CD4-positive, alpha-beta T cell (primary cell): ENCODE results near the gene PPP1R12B. TPM values are rescaled to one million over a fixed set of nuclear protein-coding genes. Genes with fewer than 3 reads are reported as not detected.
"Not testable (repeated sequence)": the region's sequence is repeated elsewhere in the genome, so short reads cannot be mapped to it uniquely, and the experiment has no call there.

Experiments
- ATAC-seq: fragments of 200-7000 bp; cut with Tn5 transposase; one replicate; pipeline ENCODE4 v1.10.0; 2022; ENCODE audit warnings: mild to moderate bottlenecking; ENCODE audit not compliant: poor library complexity
- CTCF ChIA-PET: fragments of 350-600 bp; sonication (Branson Sonifier 250); formaldehyde crosslinking; loops from one replicate; lab custom pipeline; 2021; ENCODE audit warnings: antibody characterized with exemption, inconsistent platforms; lab: Charles Lee
- POLR2A ChIA-PET: fragments of 350-600 bp; sonication (Branson Sonifier 250); formaldehyde crosslinking; loops from one replicate; lab custom pipeline; 2021; ENCODE audit warnings: antibody characterized with exemption, inconsistent platforms; lab: Charles Lee
- DNase-seq, 14 experiments: peaks; one replicate each; pipeline ENCODE4 v3.0.0-alpha.2; 2013 to 2020; ENCODE audit warnings: mixed read lengths in 2 of 14
- H3K27ac ChIP-seq, 2 donors: one replicate each; pipeline versions ENCODE4 v1.5.1 to v1.7.0; 2013; ENCODE audit warnings: low read length in 2 of 2, low read depth in 1 of 2, mild to moderate bottlenecking in 1 of 2
- H3K27me3 ChIP-seq, 2 experiments: 1 replicate in 1 of 2; 2 replicates in 1 of 2; pipeline versions ENCODE4 v1.6.1 to v1.7.0; 2013; ENCODE audit warnings: low read length in 2 of 2, control low read depth in 1 of 2, mild to moderate bottlenecking in 1 of 2, moderate library complexity in 1 of 2; ENCODE audit not compliant: insufficient read depth in 2 of 2, control insufficient read depth in 1 of 2
- H3K36me3 ChIP-seq: one replicate; pipeline ENCODE4 v1.6.1; 2013; ENCODE audit warnings: low read length, control low read depth; ENCODE audit not compliant: insufficient read depth
- H3K4me1 ChIP-seq: one replicate; pipeline ENCODE4 v1.6.1; 2013; ENCODE audit warnings: low read length, control low read depth; ENCODE audit not compliant: insufficient read depth
- H3K4me3 ChIP-seq: one replicate; pipeline ENCODE4 v1.5.1; 2013; ENCODE audit warnings: mild to moderate bottlenecking, low read length, moderate library complexity
- H3K9me3 ChIP-seq, 2 experiments: 1 replicate in 1 of 2; 2 replicates in 1 of 2; pipeline versions ENCODE4 v1.6.1 to v1.7.0; 2013; ENCODE audit warnings: low read length in 2 of 2, mild to moderate bottlenecking in 2 of 2, control low read depth in 1 of 2, moderate library complexity in 1 of 2; ENCODE audit not compliant: control insufficient read depth in 1 of 2, insufficient read depth in 1 of 2
- H3K27ac Mint-ChIP-seq: one replicate; pipeline ENCODE4 v1.8.0; 2020; ENCODE audit warnings: mixed read lengths
- H3K27me3 Mint-ChIP-seq: one replicate; pipeline ENCODE4 v1.8.0; 2021; ENCODE audit warnings: mixed read lengths
- H3K36me3 Mint-ChIP-seq: one replicate; pipeline ENCODE4 v1.8.0; 2021; ENCODE audit warnings: low read depth, mixed read lengths
- H3K4me1 Mint-ChIP-seq: one replicate; pipeline ENCODE4 v1.8.0; 2021; ENCODE audit warnings: low read depth, mixed read lengths
- H3K4me3 Mint-ChIP-seq: one replicate; pipeline ENCODE4 v1.8.0; 2020; ENCODE audit warnings: mild to moderate bottlenecking, mixed read lengths
- H3K9me3 Mint-ChIP-seq: one replicate; pipeline ENCODE4 v1.8.0; 2020; ENCODE audit warnings: mixed read lengths
- intact Hi-C, 2 experiments: fragments of 100-400 bp; cut with DNase I in 1 of 2; cut with micrococcal nuclease in 1 of 2; formaldehyde crosslinking; loops; one replicate each; pipeline versions ENCODE4 v1.15.1 to v1.9.0; 2023 to 2025; cut with DNase I, micrococcal nuclease
- total RNA-seq, 174 experiments: library from RNA in 2 of 174; stranded (reverse) in 2 of 174; gene quantifications; one replicate each; pipeline ENCODE4 v1.2.3 and lab custom pipeline; 2021 to 2026
- TF ChIP-seq, protein P1 (sequence below): fragments of 200-600 bp; IDR thresholded peaks from one replicate; pipeline ENCODE4 v1.8.0; 2022; ENCODE audit warnings: antibody characterized with exemption, mild to moderate bottlenecking

The PPP1R12B gene
- total RNA-seq, 2 experiments from 2014 or later: 15.0 to 15.3 TPM

DNA sequence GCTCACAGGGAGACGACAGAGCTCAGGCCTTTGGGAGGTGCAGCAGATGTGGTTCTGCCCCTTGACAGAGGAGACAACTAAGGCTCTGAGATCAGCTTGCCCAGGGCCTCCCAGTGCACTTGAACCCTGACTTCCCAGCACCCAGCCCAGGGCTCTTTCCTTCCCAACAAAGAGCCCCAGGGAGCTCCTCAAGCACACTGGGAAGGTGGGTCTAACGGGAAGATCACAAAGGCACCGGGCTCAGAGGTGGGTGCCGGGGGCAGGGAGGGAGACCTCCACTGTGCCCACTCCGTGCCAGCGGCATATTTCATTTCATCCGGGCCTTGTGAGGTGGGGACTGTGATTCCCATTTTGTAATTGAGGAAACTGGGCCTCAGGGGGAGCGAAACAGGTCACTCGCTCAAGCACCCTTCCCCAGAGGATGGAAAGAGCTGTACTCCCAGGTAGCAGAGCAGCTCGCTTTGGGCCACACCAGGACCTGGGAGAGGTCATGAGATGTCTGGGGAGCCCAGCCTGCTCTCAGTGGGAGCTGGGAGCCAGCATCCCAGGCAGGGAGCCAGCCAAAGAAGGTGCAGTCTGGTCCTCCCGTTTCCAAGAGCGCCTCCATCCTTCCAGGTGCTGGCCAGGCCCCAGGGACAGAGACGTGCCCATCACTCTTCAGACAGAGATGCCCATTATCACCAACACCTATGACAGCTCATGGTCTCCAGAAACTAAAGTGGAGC, 279.5 kb downstream of the PPP1R12B start:
- H3K4me3 ChIP-seq: no peak overlapping the region
- peaks cover 3 to 5% of the 10 kb centered on the region in 2 experiments for H3K27me3 ChIP-seq
- ChIA-PET CTCF (no interaction called here), POLR2A (no interaction called here)
- H3K4me3 Mint-ChIP-seq: no peak overlapping the region
- no peak overlapping the region for H3K27ac Mint-ChIP-seq
- TF ChIP-seq, protein P1, sequence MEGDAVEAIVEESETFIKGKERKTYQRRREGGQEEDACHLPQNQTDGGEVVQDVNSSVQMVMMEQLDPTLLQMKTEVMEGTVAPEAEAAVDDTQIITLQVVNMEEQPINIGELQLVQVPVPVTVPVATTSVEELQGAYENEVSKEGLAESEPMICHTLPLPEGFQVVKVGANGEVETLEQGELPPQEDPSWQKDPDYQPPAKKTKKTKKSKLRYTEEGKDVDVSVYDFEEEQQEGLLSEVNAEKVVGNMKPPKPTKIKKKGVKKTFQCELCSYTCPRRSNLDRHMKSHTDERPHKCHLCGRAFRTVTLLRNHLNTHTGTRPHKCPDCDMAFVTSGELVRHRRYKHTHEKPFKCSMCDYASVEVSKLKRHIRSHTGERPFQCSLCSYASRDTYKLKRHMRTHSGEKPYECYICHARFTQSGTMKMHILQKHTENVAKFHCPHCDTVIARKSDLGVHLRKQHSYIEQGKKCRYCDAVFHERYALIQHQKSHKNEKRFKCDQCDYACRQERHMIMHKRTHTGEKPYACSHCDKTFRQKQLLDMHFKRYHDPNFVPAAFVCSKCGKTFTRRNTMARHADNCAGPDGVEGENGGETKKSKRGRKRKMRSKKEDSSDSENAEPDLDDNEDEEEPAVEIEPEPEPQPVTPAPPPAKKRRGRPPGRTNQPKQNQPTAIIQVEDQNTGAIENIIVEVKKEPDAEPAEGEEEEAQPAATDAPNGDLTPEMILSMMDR: no peak
- H3K4me1 ChIP-seq: peaks cover 61% of the 10 kb centered on the region
- H3K4me1 Mint-ChIP-seq: peaks cover 40% of the 10 kb centered on the region
- no peaks in the 10 kb centered on the region for H3K36me3 ChIP-seq
- intact Hi-C loops: loop anchor here in 1 of 2 experiments (5.0 kb wide), 1 partner anchor 291 kb away; no protein-coding TSS in a partner anchor
- H3K27me3 Mint-ChIP-seq: peaks cover 36% of the 10 kb centered on the region
- no peaks in the 10 kb centered on the region for H3K36me3 Mint-ChIP-seq
- H3K27ac ChIP-seq: no peak overlapping the region
- no peaks in the 10 kb centered on the region for H3K9me3 ChIP-seq
- ATAC-seq (no peak), DNase-seq (no peak)
- no peaks in the 10 kb centered on the region for H3K9me3 Mint-ChIP-seq

DNA sequence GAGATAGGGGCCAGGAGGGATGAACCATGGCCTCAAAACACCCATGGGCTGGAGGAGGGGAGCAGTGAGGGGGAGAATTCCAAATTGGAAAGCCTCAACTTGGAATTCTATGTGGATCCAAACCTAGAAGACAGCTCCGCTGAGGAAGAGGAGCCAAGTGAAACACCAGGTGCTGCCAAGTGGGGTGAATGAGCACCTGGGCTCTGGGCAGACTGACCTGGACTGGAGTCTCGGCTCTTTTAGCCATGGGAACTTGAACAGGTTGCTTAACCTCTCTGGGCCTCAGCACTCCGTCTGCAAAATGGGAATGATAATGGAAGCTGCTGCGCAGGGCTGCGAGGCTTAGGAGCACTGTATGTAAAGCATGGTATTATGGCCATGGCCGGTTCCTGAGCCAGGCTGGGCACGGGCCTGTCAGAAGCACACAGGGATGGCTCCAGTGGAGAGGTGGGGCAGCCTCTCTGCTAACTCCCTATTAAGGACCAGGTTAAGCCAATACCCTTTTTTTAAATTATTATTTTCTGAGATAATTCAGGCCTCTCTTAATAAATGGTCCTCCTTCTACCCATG, 280.2 kb downstream of the PPP1R12B start:
- Histone ChIP-seq H3K36me3 (no peaks in the 10 kb centered on the region), H3K9me3 (no peaks in the 10 kb centered on the region), H3K27me3 (peaks cover 3 to 5% of the 10 kb centered on the region in 2 experiments), H3K27ac (no peak overlapping the region), H3K4me1 (peaks cover 61% of the 10 kb centered on the region), H3K4me3 (peak overlapping the region; percentile 10)
- Mint-ChIP-seq H3K4me3 (peak overlapping the region; percentile 63), H3K27me3 (peaks cover 42% of the 10 kb centered on the region), H3K4me1 (peaks cover 40% of the 10 kb centered on the region), H3K27ac (peak overlapping the region; percentile 38), H3K9me3 (no peaks in the 10 kb centered on the region), H3K36me3 (no peaks in the 10 kb centered on the region)
- ChIA-PET CTCF (no interaction called here), POLR2A (no interaction called here)
- peak; percentile 4 for ATAC-seq
- intact Hi-C loops: loop anchor here in 1 of 2 experiments (5.0 kb wide), 1 partner anchor 291 kb away; no protein-coding TSS in a partner anchor
- TF ChIP-seq, protein P1: no peak
- no peak for DNase-seq

DNA sequence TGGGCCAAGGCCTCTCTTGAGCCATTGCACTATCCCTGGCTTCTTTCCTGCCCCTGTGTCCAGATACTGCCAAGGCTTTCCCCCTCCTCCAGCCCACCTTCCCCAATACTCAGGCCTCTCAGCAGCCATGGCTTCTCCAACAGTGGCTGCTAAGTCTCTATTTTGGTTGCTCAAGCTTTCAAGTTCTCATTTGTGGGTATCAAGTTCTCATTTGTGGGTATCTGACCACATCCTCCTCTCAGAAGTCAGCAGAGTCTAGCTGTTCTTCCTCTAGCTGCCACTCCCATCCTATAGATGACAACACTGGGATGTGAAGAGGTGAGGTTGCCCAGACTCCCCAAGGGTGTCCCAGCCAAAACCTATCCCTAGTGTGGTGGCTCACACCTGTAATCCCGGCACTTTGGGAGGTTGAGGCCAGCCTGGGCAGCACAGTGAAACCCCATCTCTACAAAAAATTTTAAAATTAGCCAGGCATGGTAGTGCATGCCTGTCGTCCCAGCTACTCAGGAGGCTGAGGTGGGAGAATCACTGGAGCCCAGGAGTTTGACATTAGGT, 280.8 kb downstream of the PPP1R12B start:
- H3K4me3 Mint-ChIP-seq: peak overlapping the region; percentile 63
- peaks cover 45% of the 10 kb centered on the region for H3K27me3 Mint-ChIP-seq
- Histone ChIP-seq H3K4me1 (peaks cover 61% of the 10 kb centered on the region), H3K4me3 (peak overlapping the region; percentile 10)
- H3K9me3 ChIP-seq, H3K9me3 Mint-ChIP-seq, CTCF ChIA-PET, H3K36me3 ChIP-seq, H3K27me3 ChIP-seq, H3K36me3 Mint-ChIP-seq, H3K27ac ChIP-seq: not testable (repeated sequence)
- H3K27ac Mint-ChIP-seq: peak overlapping the region; percentile 38
- peak; percentile 91 for ATAC-seq
- DNase-seq: peak in 5 of 14 experiments; percentile 19 to 90 (median 72)
- H3K4me1 Mint-ChIP-seq: peaks cover 40% of the 10 kb centered on the region
- intact Hi-C loops: loop anchor here in 1 of 2 experiments (5.0 kb wide), 1 partner anchor 292 kb away; no protein-coding TSS in a partner anchor
- POLR2A ChIA-PET: interaction anchor here (0.6 to 1.1 kb wide), 3 partner anchors 14 to 287 kb away, joined by 3 read pairs; partner anchors contain the start of gene UBE2T

DNA sequence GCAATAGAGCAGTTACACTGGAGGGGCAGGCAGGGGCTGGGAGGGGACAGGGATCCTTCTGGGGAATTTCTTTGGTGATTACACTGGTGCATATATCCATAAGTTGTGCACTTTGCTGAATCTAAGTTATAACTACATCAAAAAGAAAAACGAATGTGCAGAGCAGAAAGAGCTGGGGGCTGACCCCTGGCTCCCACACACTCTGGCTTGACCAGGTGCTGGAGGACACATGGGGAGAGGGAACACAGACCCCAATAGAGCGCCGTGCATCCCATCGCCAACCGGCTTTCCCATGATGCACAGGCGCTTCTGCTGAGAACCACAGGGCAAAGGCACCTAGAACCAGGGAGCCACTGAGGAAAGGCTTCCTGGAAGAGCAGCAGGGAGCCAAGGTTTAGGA, 281.6 kb downstream of the PPP1R12B start:
- H3K27ac Mint-ChIP-seq, H3K4me3 ChIP-seq, DNase-seq, H3K27ac ChIP-seq, ATAC-seq, H3K27me3 ChIP-seq, intact Hi-C loops, H3K9me3 Mint-ChIP-seq, CTCF ChIA-PET, H3K36me3 Mint-ChIP-seq, H3K9me3 ChIP-seq, H3K4me3 Mint-ChIP-seq, H3K36me3 ChIP-seq: not testable (repeated sequence)
- peaks cover 56% of the 10 kb centered on the region for H3K4me1 ChIP-seq
- POLR2A ChIA-PET: interaction anchor here (0.8 to 1.1 kb wide), 2 partner anchors 14 to 288 kb away, joined by 3 read pairs; partner anchors contain the start of gene UBE2T
- Mint-ChIP-seq H3K27me3 (peaks cover 50% of the 10 kb centered on the region), H3K4me1 (peaks cover 40% of the 10 kb centered on the region)
